Measurements from ENCODE around the gene CATSPERE. TPM values are rescaled to one million over a fixed set of nuclear protein-coding genes. Genes with fewer than 3 reads are reported as not detected.

CATSPERE gene
- total and polyA plus RNA-seq, 10 of the 15 experiments (the other 5 are each of a cell fraction or from before 2014, with no cell fraction given) = 0.04 to 0.24 (median 0.17) TPM; not detected in 3

GRCh38 chr1:244513493-244513892, 52.4 kb downstream of the CATSPERE start:
- Histone ChIP-seq H3K4me1 (ENCODE audit: control insufficient read depth, insufficient read depth, low read length) (no peaks in the 10 kb centered on the region), H3K4me3 (no peak overlapping the region), H3K79me2 (ENCODE audit: control insufficient read depth, insufficient read depth, low read length) (no peaks in the 10 kb centered on the region), H2AFZ (ENCODE audit: control insufficient read depth, low read depth, low read length) (no peak overlapping the region), H3K36me3 (ENCODE audit: control insufficient read depth in 2 of 2, insufficient read depth in 2 of 2, low read length in 1 of 2) (no peaks in the 10 kb centered on the region), H3K27ac (ENCODE audit: control insufficient read depth, insufficient read depth) (no peak overlapping the region), H4K20me1 (ENCODE audit: control insufficient read depth, insufficient read depth) (no peaks in the 10 kb centered on the region), H3K27me3 (replicated peaks in 1 of 2; ENCODE audit: control insufficient read depth in 2 of 2, insufficient read depth in 2 of 2, low read length in 1 of 2) (no peaks in the 10 kb centered on the region), H3K9ac (ENCODE audit: control insufficient read depth, insufficient read depth, low read length) (no peak overlapping the region), H3K9me3 (replicated peaks; ENCODE audit: control insufficient read depth, insufficient read depth, low read length) (no peaks in the 10 kb centered on the region; the same call in 2 of the 3 replicates), H3K4me2 (ENCODE audit: control insufficient read depth, insufficient read depth) (no peak overlapping the region)
- POLR2A ChIA-PET = no interaction called here
- ATAC-seq (no peak), DNase-seq (ENCODE audit: low read depth, low spot score) (no peak), FAIRE-seq (no peak)
- in situ Hi-C loops (cut with MboI) (no loop called here), intact Hi-C loops (cut with micrococcal nuclease; ENCODE audit: unreplicated experiment) (no loop called here)
- WGBS (ENCODE audit: insufficient coverage, insufficient replicate concordance, low lambda C conversion rate, missing lambda C conversion rate) = 60% methylated on average over 5 of the region's 5 CpGs
- RAD21 ChIA-PET (ENCODE audit: unreplicated experiment) = no interaction called here
- SMC1A ChIA-PET (ENCODE audit: uncharacterized antibody, unreplicated experiment) = no interaction called here
- CTCF ChIA-PET = no interaction called here
- no TSS peak for BruUV-seq (replicated peaks)
- no peak for TF ChIP-seq PRDM15 (CRISPR knock-in tag; IDR thresholded peaks at IDR 0.05)
- TF ChIP-seq POLR2AphosphoS5 (IDR thresholded peaks at IDR 0.05; ENCODE audit: low read length) = no peak
- TF ChIP-seq WRNIP1 (IDR thresholded peaks at IDR 0.05; ENCODE audit: borderline replicate concordance, low read depth, low read length) = no peak
- TF ChIP-seq, protein P1, sequence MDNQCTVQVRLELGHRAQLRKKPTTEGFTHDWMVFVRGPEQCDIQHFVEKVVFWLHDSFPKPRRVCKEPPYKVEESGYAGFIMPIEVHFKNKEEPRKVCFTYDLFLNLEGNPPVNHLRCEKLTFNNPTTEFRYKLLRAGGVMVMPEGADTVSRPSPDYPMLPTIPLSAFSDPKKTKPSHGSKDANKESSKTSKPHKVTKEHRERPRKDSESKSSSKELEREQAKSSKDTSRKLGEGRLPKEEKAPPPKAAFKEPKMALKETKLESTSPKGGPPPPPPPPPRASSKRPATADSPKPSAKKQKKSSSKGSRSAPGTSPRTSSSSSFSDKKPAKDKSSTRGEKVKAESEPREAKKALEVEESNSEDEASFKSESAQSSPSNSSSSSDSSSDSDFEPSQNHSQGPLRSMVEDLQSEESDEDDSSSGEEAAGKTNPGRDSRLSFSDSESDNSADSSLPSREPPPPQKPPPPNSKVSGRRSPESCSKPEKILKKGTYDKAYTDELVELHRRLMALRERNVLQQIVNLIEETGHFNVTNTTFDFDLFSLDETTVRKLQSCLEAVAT (IDR thresholded peaks at IDR 0.05) = no peak
- TF ChIP-seq NFYB (IDR thresholded peaks at IDR 0.05; ENCODE audit: insufficient read depth, low read depth, low read length) = no peak
- no peak for TF ChIP-seq SREBF2 (IDR thresholded peaks at IDR 0.05; ENCODE audit: low read length)
- TF ChIP-seq, protein P2, sequence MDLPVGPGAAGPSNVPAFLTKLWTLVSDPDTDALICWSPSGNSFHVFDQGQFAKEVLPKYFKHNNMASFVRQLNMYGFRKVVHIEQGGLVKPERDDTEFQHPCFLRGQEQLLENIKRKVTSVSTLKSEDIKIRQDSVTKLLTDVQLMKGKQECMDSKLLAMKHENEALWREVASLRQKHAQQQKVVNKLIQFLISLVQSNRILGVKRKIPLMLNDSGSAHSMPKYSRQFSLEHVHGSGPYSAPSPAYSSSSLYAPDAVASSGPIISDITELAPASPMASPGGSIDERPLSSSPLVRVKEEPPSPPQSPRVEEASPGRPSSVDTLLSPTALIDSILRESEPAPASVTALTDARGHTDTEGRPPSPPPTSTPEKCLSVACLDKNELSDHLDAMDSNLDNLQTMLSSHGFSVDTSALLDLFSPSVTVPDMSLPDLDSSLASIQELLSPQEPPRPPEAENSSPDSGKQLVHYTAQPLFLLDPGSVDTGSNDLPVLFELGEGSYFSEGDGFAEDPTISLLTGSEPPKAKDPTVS (IDR thresholded peaks at IDR 0.05; ENCODE audit: low read depth, low read length) = no peak
- TF ChIP-seq SIX5 (IDR thresholded peaks at IDR 0.05; ENCODE audit: low read depth, low read length, severe bottlenecking) = no peak
- no peak for TF ChIP-seq CHD1 (IDR thresholded peaks at IDR 0.05; ENCODE audit: low read depth, low read length)
- TF ChIP-seq RBBP5 (conservative IDR thresholded peaks at IDR 0.05) = no peak
- no peak for TF ChIP-seq POLR2A (IDR thresholded peaks at IDR 0.05; ENCODE audit: low read depth, low read length)
- TF ChIP-seq EP300 (IDR thresholded peaks at IDR 0.05; ENCODE audit: borderline replicate concordance in 1 of 2, control insufficient read depth in 1 of 2, low read depth in 2 of 2, low read length in 2 of 2) = no peak
- TF ChIP-seq HDAC6 (IDR thresholded peaks at IDR 0.05; ENCODE audit: unreplicated experiment) = no peak
- TF ChIP-seq KDM1A (IDR thresholded peaks at IDR 0.05; ENCODE audit: borderline replicate concordance) = no peak
- no peak for TF ChIP-seq CTCF (IDR thresholded peaks at IDR 0.05 in 2 of 3, conservative IDR thresholded peaks at IDR 0.05 in 1 of 3; ENCODE audit: control insufficient read depth in 2 of 3, extremely low read depth in 1 of 3, insufficient read depth in 1 of 3, low read depth in 3 of 3, low read length in 3 of 3)
- no peak for TF ChIP-seq SREBF1 (IDR thresholded peaks at IDR 0.05; ENCODE audit: low read length)
- TF ChIP-seq IRF4 (IDR thresholded peaks at IDR 0.05; ENCODE audit: low read depth, low read length) = no peak
- TF ChIP-seq NR2C2 (IDR thresholded peaks at IDR 0.05; ENCODE audit: borderline replicate concordance, control insufficient read depth, insufficient read length, low read depth) = no peak

Data from GM12878 (cell line).